Measurements from ENCODE around the gene IL13. TPM values are rescaled to one million over a fixed set of nuclear protein-coding genes. Genes with fewer than 3 reads are reported as not detected.

Gene IL13
- total RNA-seq, 1 experiment from 2014 or later, result not detected

GRCh38 chr5:132665574-132666080, 7.7 kb downstream of the IL13 start:
- H3K4me1 Mint-ChIP-seq (ENCODE audit: low read depth, unreplicated experiment), result peaks cover 27% of the 10 kb centered on the region
- Histone ChIP-seq H3K4me1 (peaks cover 27% of the 10 kb centered on the region), H3K36me3 (ENCODE audit: control insufficient read depth, insufficient read depth, low read length) (no peaks in the 10 kb centered on the region), H3K27me3 (replicated peaks; ENCODE audit: control insufficient read depth, insufficient read depth, low read length) (no peaks in the 10 kb centered on the region), H3K4me3 (ENCODE audit: low read depth, low read length) (no peak overlapping the region), H3K9me3 (no peaks in the 10 kb centered on the region)
- H3K9me3 Mint-ChIP-seq (ENCODE audit: unreplicated experiment), result no peaks in the 10 kb centered on the region
- DNase-seq, result no peak
- intact Hi-C loops (cut with micrococcal nuclease; ENCODE audit: unreplicated experiment), result no loop called here
- CTCF ChIA-PET, result no interaction called here
- TF ChIP-seq CTCF (IDR thresholded peaks at IDR 0.05; ENCODE audit: insufficient read depth in 1 of 2, low read depth in 1 of 2, low read length in 1 of 2, severe bottlenecking in 1 of 2, unreplicated experiment in 1 of 2), result no peak
- peaks cover 7% of the 10 kb centered on the region for H3K36me3 Mint-ChIP-seq (ENCODE audit: insufficient read depth, unreplicated experiment)
- H3K27me3 Mint-ChIP-seq (ENCODE audit: insufficient read depth, unreplicated experiment), result no peaks in the 10 kb centered on the region
- H3K27ac Mint-ChIP-seq (ENCODE audit: unreplicated experiment), result no peak overlapping the region
- POLR2A ChIA-PET, result no interaction called here
- no peak overlapping the region for H3K4me3 Mint-ChIP-seq (ENCODE audit: unreplicated experiment)
- BruUV-seq (replicated peaks), result no TSS peak

GRCh38 chr5:132666310-132667123, 8.5 kb downstream of the IL13 start:
- BruUV-seq (replicated peaks), result no TSS peak
- peaks cover 27% of the 10 kb centered on the region for H3K4me1 Mint-ChIP-seq (ENCODE audit: low read depth, unreplicated experiment)

GRCh38 chr5:132667309-132667708, 9.3 kb downstream of the IL13 start:
- Histone ChIP-seq H3K4me3 (ENCODE audit: low read depth, low read length) (no peak overlapping the region), H3K9me3 (no peaks in the 10 kb centered on the region), H3K36me3 (ENCODE audit: control insufficient read depth, insufficient read depth, low read length) (no peaks in the 10 kb centered on the region), H3K27me3 (replicated peaks; ENCODE audit: control insufficient read depth, insufficient read depth, low read length) (no peaks in the 10 kb centered on the region), H3K4me1 (peaks cover 27% of the 10 kb centered on the region)
- Mint-ChIP-seq H3K27me3 (ENCODE audit: insufficient read depth, unreplicated experiment) (no peaks in the 10 kb centered on the region), H3K36me3 (ENCODE audit: insufficient read depth, unreplicated experiment) (peaks cover 7% of the 10 kb centered on the region), H3K4me1 (ENCODE audit: low read depth, unreplicated experiment) (peaks cover 27% of the 10 kb centered on the region), H3K27ac (ENCODE audit: unreplicated experiment) (no peak overlapping the region), H3K4me3 (ENCODE audit: unreplicated experiment) (no peak overlapping the region), H3K9me3 (ENCODE audit: unreplicated experiment) (no peaks in the 10 kb centered on the region)
- intact Hi-C loops (cut with micrococcal nuclease; ENCODE audit: unreplicated experiment), result no loop called here
- CTCF ChIA-PET, result no interaction called here
- no peak for TF ChIP-seq CTCF (IDR thresholded peaks at IDR 0.05; ENCODE audit: insufficient read depth in 1 of 2, low read depth in 1 of 2, low read length in 1 of 2, severe bottlenecking in 1 of 2, unreplicated experiment in 1 of 2)
- no TSS peak for BruUV-seq (replicated peaks)
- POLR2A ChIA-PET, result no interaction called here
- no peak for DNase-seq

More at GRCh38 chr5:132666310-132667123, 8.5 kb downstream of the IL13 start:
- ChIA-PET CTCF (no interaction called here), POLR2A (no interaction called here)
- DNase-seq, result no peak
- no peaks in the 10 kb centered on the region for H3K36me3 ChIP-seq (ENCODE audit: control insufficient read depth, insufficient read depth, low read length)
- TF ChIP-seq CTCF (IDR thresholded peaks at IDR 0.05; ENCODE audit: insufficient read depth in 1 of 2, low read depth in 1 of 2, low read length in 1 of 2, severe bottlenecking in 1 of 2, unreplicated experiment in 1 of 2), result no peak
- H3K9me3 ChIP-seq, result no peaks in the 10 kb centered on the region
- H3K27me3 Mint-ChIP-seq (ENCODE audit: insufficient read depth, unreplicated experiment), result no peaks in the 10 kb centered on the region
- H3K36me3 Mint-ChIP-seq (ENCODE audit: insufficient read depth, unreplicated experiment), result peaks cover 7% of the 10 kb centered on the region
- H3K4me3 ChIP-seq (ENCODE audit: low read depth, low read length), result no peak overlapping the region
- no peak overlapping the region for H3K27ac Mint-ChIP-seq (ENCODE audit: unreplicated experiment)
- peaks cover 27% of the 10 kb centered on the region for H3K4me1 ChIP-seq
- H3K4me3 Mint-ChIP-seq (ENCODE audit: unreplicated experiment), result no peak overlapping the region
- H3K9me3 Mint-ChIP-seq (ENCODE audit: unreplicated experiment), result no peaks in the 10 kb centered on the region
- H3K27me3 ChIP-seq (replicated peaks; ENCODE audit: control insufficient read depth, insufficient read depth, low read length), result no peaks in the 10 kb centered on the region
- intact Hi-C loops (cut with micrococcal nuclease; ENCODE audit: unreplicated experiment), result no loop called here

All from Caco-2 (cell line).